Large intestine (tissue), 3 donors: ENCODE results near the gene BTG4. TPM values are rescaled to one million over a fixed set of nuclear protein-coding genes. Genes with fewer than 3 reads are reported as not detected.

Source experiments
- DNase-seq, 2 donors: peaks; one replicate each; pipeline versions ENCODE4 v3.0.0 to v3.0.0-alpha.2; 2013
- H3K27ac ChIP-seq: one replicate; pipeline ENCODE4 v1.5.1; 2013; ENCODE audit warnings: low read length
- H3K27me3 ChIP-seq: 2 replicates; pipeline ENCODE4 v1.6.1; 2013; ENCODE audit warnings: low read length; ENCODE audit not compliant: control insufficient read depth, insufficient read depth
- H3K36me3 ChIP-seq: 2 replicates; pipeline ENCODE4 v1.6.1; 2013; ENCODE audit warnings: low read length; ENCODE audit not compliant: control insufficient read depth, insufficient read depth
- H3K4me1 ChIP-seq: one replicate; pipeline ENCODE4 v1.6.1; 2013; ENCODE audit warnings: low read length; ENCODE audit not compliant: control insufficient read depth, insufficient read depth
- H3K4me3 ChIP-seq: one replicate; pipeline ENCODE4 v1.5.1; 2013; ENCODE audit warnings: low read length
- H3K9me3 ChIP-seq: one replicate; pipeline ENCODE4 v1.6.1; 2013; ENCODE audit warnings: mild to moderate bottlenecking, low read depth, low read length, moderate library complexity; ENCODE audit not compliant: control insufficient read depth
- WGBS: methylation state at CpG from one replicate; pipeline ENCODE4 v1.1.5; 2013; ENCODE audit warnings: low lambda C conversion rate; ENCODE audit not compliant: insufficient coverage; 5-methylcytosine and 5-hydroxymethylcytosine counted together
- polyA plus RNA-seq: library from polyadenylated mRNA; unstranded; fragments of 120-200 nt; gene quantifications from one replicate; pipeline ENCODE4 v1.2.1, GENCODE V29; 2013

The BTG4 gene
- polyA plus RNA-seq, 1 donor: not detected

GRCh38 chr11:111535281-111535680 lies 23.1 kb upstream of the BTG4 start:
- DNase-seq: no peak
- Histone ChIP-seq H3K27ac (no peak overlapping the region), H3K4me1 (peaks cover 6% of the 10 kb centered on the region), H3K9me3 (no peaks in the 10 kb centered on the region), H3K36me3 (no peaks in the 10 kb centered on the region), H3K27me3 (peaks cover 40% of the 10 kb centered on the region), H3K4me3 (no peak overlapping the region)
- no CpG with 5 or more reads among the region's 6 CpGs for WGBS

GRCh38 chr11:111532365-111532709 lies 20.2 kb upstream of the BTG4 start:
- no peaks in the 10 kb centered on the region for H3K9me3 ChIP-seq
- H3K27me3 ChIP-seq: peaks cover 21% of the 10 kb centered on the region
- WGBS: 100% methylated on average over 1 of the region's 5 CpGs
- H3K4me1 ChIP-seq: no peaks in the 10 kb centered on the region
- DNase-seq: no peak
- no peak overlapping the region for H3K27ac ChIP-seq
- no peaks in the 10 kb centered on the region for H3K36me3 ChIP-seq
- H3K4me3 ChIP-seq: no peak overlapping the region

GRCh38 chr11:111531687-111532364 lies 19.6 kb upstream of the BTG4 start:
- DNase-seq: no peak
- Histone ChIP-seq H3K36me3 (no peaks in the 10 kb centered on the region), H3K27ac (no peak overlapping the region), H3K4me3 (no peak overlapping the region), H3K27me3 (peaks cover 18% of the 10 kb centered on the region), H3K4me1 (no peaks in the 10 kb centered on the region), H3K9me3 (no peaks in the 10 kb centered on the region)
- 85% methylated on average over 4 of the region's 9 CpGs for WGBS

- Histone ChIP-seq H3K27me3 (peaks cover 15% of the 10 kb centered on the region), H3K4me3 (no peak overlapping the region), H3K4me1 (no peaks in the 10 kb centered on the region), H3K27ac (no peak overlapping the region), H3K9me3 (no peaks in the 10 kb centered on the region), H3K36me3 (no peaks in the 10 kb centered on the region)
- DNase-seq: no peak
These were observed 18.9 kb upstream of the BTG4 start for GRCh38 chr11:111531136-111531535.

- H3K27me3 ChIP-seq: peaks cover 18% of the 10 kb centered on the region
- no CpG with 5 or more reads among the region's 3 CpGs for WGBS
- no peaks in the 10 kb centered on the region for H3K4me1 ChIP-seq
- no peak overlapping the region for H3K4me3 ChIP-seq
- no peaks in the 10 kb centered on the region for H3K36me3 ChIP-seq
- H3K27ac ChIP-seq: no peak overlapping the region
- H3K9me3 ChIP-seq: no peaks in the 10 kb centered on the region
- no peak for DNase-seq
These were observed 17.9 kb upstream of the BTG4 start for GRCh38 chr11:111530091-111530490.

GRCh38 chr11:111528557-111528956 lies 16.4 kb upstream of the BTG4 start:
- H3K4me1 ChIP-seq: no peaks in the 10 kb centered on the region
- WGBS: no CpG with 5 or more reads among the region's 1 CpG
- H3K9me3 ChIP-seq: no peaks in the 10 kb centered on the region
- no peak overlapping the region for H3K27ac ChIP-seq
- H3K27me3 ChIP-seq: peaks cover 15% of the 10 kb centered on the region
- DNase-seq: no peak
- no peak overlapping the region for H3K4me3 ChIP-seq
- H3K36me3 ChIP-seq: no peaks in the 10 kb centered on the region

DNA sequence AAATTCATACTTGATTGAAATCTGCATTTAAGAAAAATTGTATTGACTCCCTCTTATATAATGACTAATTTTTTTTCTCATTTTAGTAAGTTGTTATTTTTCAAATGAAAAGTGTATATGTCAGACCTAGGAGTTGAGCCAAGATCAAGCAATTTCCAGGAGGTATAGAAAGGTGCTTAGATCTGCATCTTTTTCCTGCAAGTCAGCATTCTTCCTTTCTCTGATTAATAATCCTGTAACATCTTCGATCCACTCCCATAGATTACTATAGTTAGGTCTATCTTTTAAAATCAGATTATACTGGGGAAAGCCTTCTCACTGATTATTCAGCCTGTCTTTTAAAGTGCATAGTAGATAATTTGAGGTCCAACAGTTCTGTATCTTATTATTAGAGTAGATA lies 15.1 kb upstream of the BTG4 start:
- no peaks in the 10 kb centered on the region for H3K9me3 ChIP-seq
- H3K4me1 ChIP-seq: no peaks in the 10 kb centered on the region
- no peaks in the 10 kb centered on the region for H3K36me3 ChIP-seq
- peaks cover 10% of the 10 kb centered on the region for H3K27me3 ChIP-seq
- WGBS: 71% methylated on average over 1 of the region's 1 CpG
- no peak overlapping the region for H3K27ac ChIP-seq
- no peak for DNase-seq
- no peak overlapping the region for H3K4me3 ChIP-seq

DNA sequence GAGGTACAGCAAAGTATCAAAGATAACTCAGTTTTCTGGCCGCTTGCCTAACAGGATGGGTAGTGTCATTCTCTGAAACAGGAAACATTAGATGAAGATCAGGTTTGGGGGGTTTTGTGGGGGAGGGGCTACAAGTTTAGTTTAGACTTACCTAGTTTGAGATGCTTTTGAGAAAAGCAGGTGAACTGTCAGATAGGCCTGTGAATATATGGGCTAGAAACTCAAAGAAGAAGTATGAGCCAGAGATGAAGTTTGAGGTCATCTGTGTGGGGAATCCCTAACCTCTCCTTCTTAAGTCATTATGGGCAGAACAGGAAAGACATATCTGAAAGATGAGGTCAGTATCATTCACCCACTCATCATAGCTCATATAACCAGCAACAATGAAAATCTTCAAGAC lies 14.3 kb upstream of the BTG4 start:
- peaks cover 6% of the 10 kb centered on the region for H3K27me3 ChIP-seq
- no peak overlapping the region for H3K27ac ChIP-seq
- DNase-seq: no peak
- H3K4me3 ChIP-seq: no peak overlapping the region
- H3K9me3 ChIP-seq: no peaks in the 10 kb centered on the region
- WGBS: no CpG with 5 or more reads among the region's 1 CpG
- no peaks in the 10 kb centered on the region for H3K36me3 ChIP-seq
- H3K4me1 ChIP-seq: no peaks in the 10 kb centered on the region

GRCh38 chr11:111525456-111525855 lies 13.3 kb upstream of the BTG4 start:
- H3K36me3 ChIP-seq: no peaks in the 10 kb centered on the region
- H3K27ac ChIP-seq: no peak overlapping the region
- no peaks in the 10 kb centered on the region for H3K9me3 ChIP-seq
- H3K4me3 ChIP-seq: no peak overlapping the region
- 100% methylated on average over 1 of the region's 1 CpG for WGBS
- no peak for DNase-seq
- H3K4me1 ChIP-seq: no peaks in the 10 kb centered on the region
- H3K27me3 ChIP-seq: peaks cover 6% of the 10 kb centered on the region

GRCh38 chr11:111524056-111524455 lies 11.9 kb upstream of the BTG4 start:
- Histone ChIP-seq H3K4me3 (no peak overlapping the region), H3K27me3 (peaks cover 6% of the 10 kb centered on the region), H3K9me3 (no peaks in the 10 kb centered on the region), H3K4me1 (no peaks in the 10 kb centered on the region), H3K36me3 (no peaks in the 10 kb centered on the region), H3K27ac (no peak overlapping the region)
- no peak for DNase-seq
- WGBS: no CpG with 5 or more reads among the region's 1 CpG

DNA sequence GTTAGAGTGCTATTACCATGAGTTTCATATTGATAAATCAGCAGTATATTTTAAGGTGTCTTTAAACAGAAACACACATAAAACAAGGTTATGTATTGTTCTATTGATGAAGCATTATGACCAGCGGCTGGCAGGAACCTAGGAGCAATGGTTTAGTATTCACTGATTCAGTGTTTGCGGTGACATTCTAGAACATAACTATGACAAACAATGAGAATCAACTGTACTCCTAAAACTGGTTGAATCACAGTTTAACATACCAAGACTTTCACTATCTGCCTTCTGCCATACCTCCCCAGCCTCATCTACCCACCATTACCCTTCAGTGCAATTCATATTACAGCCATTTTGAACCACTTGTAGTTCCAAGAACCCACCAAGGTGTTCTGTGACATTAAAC lies 11.2 kb upstream of the BTG4 start:
- 100% methylated on average over 1 of the region's 2 CpGs for WGBS
- no peaks in the 10 kb centered on the region for H3K4me1 ChIP-seq
- no peaks in the 10 kb centered on the region for H3K36me3 ChIP-seq
- DNase-seq: no peak
- peaks cover 6% of the 10 kb centered on the region for H3K27me3 ChIP-seq
- no peak overlapping the region for H3K4me3 ChIP-seq
- H3K27ac ChIP-seq: no peak overlapping the region
- H3K9me3 ChIP-seq: no peaks in the 10 kb centered on the region
